Measurements from ENCODE around the gene CYSLTR2.

CYSLTR2 gene

GRCh38 chr13:48653472-48653939 is at the start of gene CYSLTR2:
Gene CYSLTR2 (plus strand): TSS chr13:48653929. CDS start chr13:48706818, 52,889 bp downstream.
- no peak for DNase-seq (ENCODE audit: low read depth in 2 of 2)

- no peak for DNase-seq (ENCODE audit: low read depth in 2 of 2)
Measured at GRCh38 chr13:48615049-48615448, 38.7 kb upstream of the CYSLTR2 start.

GRCh38 chr13:48618937-48619336 is 34.8 kb upstream of the CYSLTR2 start:
- DNase-seq (ENCODE audit: low read depth in 2 of 2), result no peak

GRCh38 chr13:48621056-48621455 is 32.7 kb upstream of the CYSLTR2 start:
- DNase-seq (ENCODE audit: low read depth in 2 of 2), result no peak

GRCh38 chr13:48624016-48624415 is 29.7 kb upstream of the CYSLTR2 start:
- DNase-seq (ENCODE audit: low read depth in 2 of 2), result no peak

- no peak for DNase-seq (ENCODE audit: low read depth in 2 of 2)
Measured at GRCh38 chr13:48624858-48625257, 28.9 kb upstream of the CYSLTR2 start.

GRCh38 chr13:48625413-48626076 is 28.2 kb upstream of the CYSLTR2 start:
- no peak for DNase-seq (ENCODE audit: low read depth in 2 of 2)

GRCh38 chr13:48626077-48626449 is 27.7 kb upstream of the CYSLTR2 start:
- DNase-seq (ENCODE audit: low read depth in 2 of 2), result no peak

GRCh38 chr13:48626726-48627451 is 26.8 kb upstream of the CYSLTR2 start:
- DNase-seq (ENCODE audit: low read depth in 2 of 2), result no peak

GRCh38 chr13:48629277-48629676 is 24.5 kb upstream of the CYSLTR2 start:
- no peak for DNase-seq (ENCODE audit: low read depth in 2 of 2)

GRCh38 chr13:48630291-48630690 is 23.4 kb upstream of the CYSLTR2 start:
- DNase-seq (ENCODE audit: low read depth in 2 of 2), result no peak

- no peak for DNase-seq (ENCODE audit: low read depth in 2 of 2)
Measured at GRCh38 chr13:48630773-48631172, 23.0 kb upstream of the CYSLTR2 start.

- no peak for DNase-seq (ENCODE audit: low read depth in 2 of 2)
Measured at GRCh38 chr13:48631441-48631840, 22.3 kb upstream of the CYSLTR2 start.

- no peak for DNase-seq (ENCODE audit: low read depth in 2 of 2)
Measured at GRCh38 chr13:48633700-48634099, 20.0 kb upstream of the CYSLTR2 start.

- no peak for DNase-seq (ENCODE audit: low read depth in 2 of 2)
Measured at GRCh38 chr13:48634636-48635035, 19.1 kb upstream of the CYSLTR2 start.

- DNase-seq (ENCODE audit: low read depth in 2 of 2), result no peak
Measured at GRCh38 chr13:48635478-48635877, 18.3 kb upstream of the CYSLTR2 start.

GRCh38 chr13:48636550-48636949 is 17.2 kb upstream of the CYSLTR2 start:
- no peak for DNase-seq (ENCODE audit: low read depth in 2 of 2)

GRCh38 chr13:48637601-48638000 is 16.1 kb upstream of the CYSLTR2 start:
- no peak for DNase-seq (ENCODE audit: low read depth in 2 of 2)

GRCh38 chr13:48640767-48641166 is 13.0 kb upstream of the CYSLTR2 start:
- no peak for DNase-seq (ENCODE audit: low read depth in 2 of 2)

GRCh38 chr13:48641404-48641803 is 12.3 kb upstream of the CYSLTR2 start:
- no peak for DNase-seq (ENCODE audit: low read depth in 2 of 2)

- DNase-seq (ENCODE audit: low read depth in 2 of 2), result no peak
Measured at GRCh38 chr13:48642061-48642460, 11.7 kb upstream of the CYSLTR2 start.

- no peak for DNase-seq (ENCODE audit: low read depth in 2 of 2)
Measured at GRCh38 chr13:48643159-48643558, 10.6 kb upstream of the CYSLTR2 start.

GRCh38 chr13:48644141-48644540 is 9.6 kb upstream of the CYSLTR2 start:
- no peak for DNase-seq (ENCODE audit: low read depth in 2 of 2)
